Activated CD4-positive, alpha-beta T cell treated with anti-CD3 and anti-CD28 coated beads, Interleukin-2, amount 50 U/mL, for 48 hours (primary cell): Measurements from ENCODE around the gene ZNF425.
"Not testable (repeated sequence)": the region's sequence is repeated elsewhere in the genome, so short reads cannot be mapped to it uniquely, and the experiment has no call there.

Source experiments
- DNase-seq, 2 experiments: peaks; one replicate each; pipeline ENCODE4 v3.0.0-alpha.2; 2020

ZNF425 gene

GRCh38 chr7:149130572-149131198, 4.6 kb upstream of the ZNF425 start:
- no peak for DNase-seq

GRCh38 chr7:149126662-149127266, 640 bp upstream of the ZNF425 start:
- peak; percentile 71 to 80 for DNase-seq

- DNase-seq, result no peak
These were observed 798 bp downstream of the ZNF425 start for GRCh38 chr7:149125189-149125862.

- no peak for DNase-seq
These were observed 16.2 kb downstream of the ZNF425 start for GRCh38 chr7:149109969-149110368.

GRCh38 chr7:149104749-149105148, 21.4 kb downstream of the ZNF425 start:
- DNase-seq, result no peak

GRCh38 chr7:149104214-149104613, 21.9 kb downstream of the ZNF425 start:
- no peak for DNase-seq

GRCh38 chr7:149103424-149103823, 22.7 kb downstream of the ZNF425 start:
- no peak for DNase-seq

GRCh38 chr7:149102666-149103065, 23.5 kb downstream of the ZNF425 start:
- DNase-seq, result no peak

GRCh38 chr7:149100821-149101220, 25.3 kb downstream of the ZNF425 start:
- no peak for DNase-seq

- no peak for DNase-seq
These were observed 27.1 kb downstream of the ZNF425 start for GRCh38 chr7:149099058-149099457.

GRCh38 chr7:149097088-149097487, 29.0 kb downstream of the ZNF425 start:
- no peak for DNase-seq

- DNase-seq, result no peak
These were observed 32.9 kb downstream of the ZNF425 start for GRCh38 chr7:149093228-149093627.

- DNase-seq, result not testable (repeated sequence)
These were observed 33.9 kb downstream of the ZNF425 start for GRCh38 chr7:149092244-149092643.

- DNase-seq, result peak; percentile 93 to 95
These were observed 35.5 kb downstream of the ZNF425 start, which contains the start of gene ZNF786 for GRCh38 chr7:149090397-149091195. Gene ZNF786 (minus strand): TSS chr7:149090718. CDS start chr7:149090640, 78 bp downstream.

- no peak for DNase-seq
These were observed 38.7 kb downstream of the ZNF425 start for GRCh38 chr7:149087376-149087775.

GRCh38 chr7:149085866-149086265, 40.3 kb downstream of the ZNF425 start:
- no peak for DNase-seq

GRCh38 chr7:149084407-149084806, 41.7 kb downstream of the ZNF425 start:
- no peak for DNase-seq

GRCh38 chr7:149081914-149082313, 44.2 kb downstream of the ZNF425 start:
- no peak for DNase-seq

GRCh38 chr7:149077594-149077993, 48.5 kb downstream of the ZNF425 start:
- no peak for DNase-seq

- DNase-seq, result no peak
These were observed 50.8 kb downstream of the ZNF425 start for GRCh38 chr7:149075286-149075685.

GRCh38 chr7:149074116-149074885, 51.8 kb downstream of the ZNF425 start:
- no peak for DNase-seq

- DNase-seq, result no peak
These were observed 53.7 kb downstream of the ZNF425 start for GRCh38 chr7:149072438-149072775.
